DMS114 treated with DMSO at 0.1 percent for 48 hours (cell line): Measurements from ENCODE around the gene TM7SF2.

Source experiments
- DNase-seq: peaks from one replicate; lab custom pipeline; 2025; ENCODE audit not compliant: unreplicated experiment; lab: John Stamatoyannopoulos, UW

TM7SF2 gene

DNA sequence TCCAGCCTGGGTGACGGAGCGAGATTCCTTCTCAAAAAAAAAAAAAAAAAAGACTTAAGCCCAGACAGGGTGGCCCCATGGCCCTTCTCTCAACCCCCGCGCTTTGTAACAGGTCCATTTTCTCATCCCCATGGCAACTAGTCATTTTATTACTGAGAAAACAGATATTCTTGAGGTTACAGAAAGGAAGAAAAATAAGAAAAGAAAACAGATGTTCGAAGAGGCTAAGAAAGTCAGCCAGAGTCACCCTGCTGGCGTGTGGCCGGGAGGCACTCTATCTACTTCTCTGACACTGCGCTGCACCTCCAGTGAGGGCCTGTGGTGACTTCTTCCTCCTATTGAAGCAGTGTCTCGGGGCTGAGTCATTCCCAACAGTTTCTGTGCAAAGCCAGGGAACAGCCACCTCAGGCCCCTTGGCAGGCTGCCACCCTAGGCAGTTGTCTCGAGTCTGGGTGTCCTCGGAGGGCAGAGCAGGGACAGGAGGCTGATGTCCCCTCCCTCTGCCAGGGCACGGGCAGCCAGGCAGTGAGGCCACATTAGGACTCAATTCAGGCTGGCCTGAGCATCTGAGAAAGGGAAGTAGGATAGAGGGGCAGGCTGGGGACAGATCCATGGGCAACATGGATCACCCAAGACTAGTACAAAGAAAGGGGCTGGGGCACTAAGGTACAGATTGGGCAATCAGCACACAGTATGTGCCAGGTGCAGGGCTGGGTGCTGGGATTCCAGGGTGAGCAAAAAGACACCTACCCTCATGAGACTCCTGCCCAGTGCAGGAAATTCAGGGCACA, 39.0 kb downstream of the TM7SF2 start:
- DNase-seq, result no peak

- DNase-seq, result no peak
These were observed 39.7 kb downstream of the TM7SF2 start for GRCh38 chr11:65151331-65151899.

DNA sequence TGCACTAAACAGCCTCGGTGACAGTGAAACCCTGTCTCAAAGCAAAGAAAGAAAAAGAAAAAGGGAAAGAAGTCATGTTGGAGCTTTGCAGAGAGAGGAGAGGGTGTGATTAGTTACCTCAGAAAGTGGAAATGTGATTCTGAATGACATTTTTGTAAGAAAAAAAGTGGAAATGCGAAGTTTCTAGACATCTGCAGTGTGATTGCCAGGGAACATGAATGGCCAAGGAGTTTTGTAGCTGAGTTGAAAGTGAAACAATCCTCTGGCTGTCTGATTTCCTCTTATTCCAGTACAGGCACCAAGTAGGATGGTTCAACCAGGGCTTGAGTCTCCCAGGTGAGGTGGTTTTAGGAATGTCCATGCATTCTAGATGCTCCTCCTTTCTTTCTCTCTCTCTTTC, 40.5 kb downstream of the TM7SF2 start:
- no peak for DNase-seq

- DNase-seq, result no peak
These were observed 44.6 kb downstream of the TM7SF2 start for GRCh38 chr11:65156256-65156655.

- no peak for DNase-seq
These were observed 45.3 kb downstream of the TM7SF2 start for GRCh38 chr11:65156926-65157325.

- DNase-seq, result no peak
These were observed 45.7 kb downstream of the TM7SF2 start for GRCh38 chr11:65157336-65157735.

- no peak for DNase-seq
These were observed 47.3 kb downstream of the TM7SF2 start for GRCh38 chr11:65159012-65159411.

GRCh38 chr11:65160643-65161042, 49.0 kb downstream of the TM7SF2 start:
- no peak for DNase-seq

DNA sequence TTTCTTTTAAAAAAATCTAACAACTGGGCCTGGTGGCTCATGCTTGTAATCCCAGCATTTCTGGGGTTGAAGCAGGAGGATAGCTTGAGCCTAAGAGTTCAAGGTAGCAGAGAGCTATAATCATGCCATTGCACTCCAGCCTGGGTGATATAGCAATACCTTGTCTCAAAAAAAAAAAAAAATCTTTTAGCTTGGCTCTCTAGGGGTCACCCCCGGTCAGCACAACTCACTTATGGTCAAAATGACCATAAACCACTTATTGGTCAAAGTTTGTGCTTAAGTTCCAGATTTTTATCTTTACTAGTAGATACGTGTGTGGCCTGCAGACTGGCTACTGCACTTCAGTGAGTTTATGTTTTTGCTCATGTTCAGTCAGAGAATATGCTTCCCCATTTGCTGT, 52.0 kb downstream of the TM7SF2 start:
- DNase-seq, result no peak
